ENCODE results near the gene PSME3.

PSME3 gene

GRCh38 chr17:42832934-42833766 lies at the start of gene PSME3:
PSME3 (plus strand) TSS chr17:42833397; CDS start chr17:42833632, 235 bp downstream.
- no peaks in the 10 kb centered on the region for H3K9me3 Mint-ChIP-seq
- peaks cover 27% of the 10 kb centered on the region for H3K4me1 Mint-ChIP-seq
- peak within 1 kb of the TSS; percentile 92 for H3K4me3 Mint-ChIP-seq
- ATAC-seq (replicated peaks; ENCODE audit: extremely low read depth, poor library complexity, severe bottlenecking) (peak; percentile 91), DNase-seq (ENCODE audit: low spot score in 2 of 2) (peak; percentile 85 to 86)
- H3K27ac Mint-ChIP-seq (ENCODE audit: low read depth): peak within 1 kb of the TSS; percentile 98
- H3K36me3 Mint-ChIP-seq (ENCODE audit: insufficient read depth): peaks cover 33% of the 10 kb centered on the region
- H3K27me3 Mint-ChIP-seq: peaks cover under 1% of the 10 kb centered on the region

DNA sequence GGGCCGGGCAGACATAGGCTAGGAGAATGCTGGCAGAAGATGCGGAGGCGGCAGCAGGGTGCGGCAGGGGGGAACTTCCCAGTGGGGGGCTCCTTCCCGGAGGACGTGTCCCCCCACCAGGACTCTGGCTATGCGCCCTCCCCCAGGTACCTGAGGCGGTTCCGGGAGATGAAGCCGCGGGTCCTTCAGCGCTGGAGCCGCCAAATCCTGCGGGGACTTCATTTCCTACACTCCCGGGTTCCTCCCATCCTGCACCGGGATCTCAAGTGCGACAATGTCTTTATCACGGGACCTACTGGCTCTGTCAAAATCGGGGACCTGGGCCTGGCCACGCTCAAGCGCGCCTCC lies 49.4 kb upstream of the PSME3 start:
- Mint-ChIP-seq H3K27ac (ENCODE audit: low read depth) (no peak overlapping the region), H3K9me3 (no peaks in the 10 kb centered on the region), H3K36me3 (ENCODE audit: insufficient read depth) (peaks cover 5% of the 10 kb centered on the region), H3K4me1 (peaks cover 32% of the 10 kb centered on the region), H3K27me3 (peaks cover 83% of the 10 kb centered on the region), H3K4me3 (no peak overlapping the region)
- ATAC-seq (replicated peaks; ENCODE audit: extremely low read depth, poor library complexity, severe bottlenecking): no peak
- no peak for DNase-seq (ENCODE audit: low spot score in 2 of 2)

- peak overlapping the region; percentile 55 for H3K4me3 Mint-ChIP-seq
Measured at GRCh38 chr17:42784409-42784808, 48.8 kb upstream of the PSME3 start.

DNA sequence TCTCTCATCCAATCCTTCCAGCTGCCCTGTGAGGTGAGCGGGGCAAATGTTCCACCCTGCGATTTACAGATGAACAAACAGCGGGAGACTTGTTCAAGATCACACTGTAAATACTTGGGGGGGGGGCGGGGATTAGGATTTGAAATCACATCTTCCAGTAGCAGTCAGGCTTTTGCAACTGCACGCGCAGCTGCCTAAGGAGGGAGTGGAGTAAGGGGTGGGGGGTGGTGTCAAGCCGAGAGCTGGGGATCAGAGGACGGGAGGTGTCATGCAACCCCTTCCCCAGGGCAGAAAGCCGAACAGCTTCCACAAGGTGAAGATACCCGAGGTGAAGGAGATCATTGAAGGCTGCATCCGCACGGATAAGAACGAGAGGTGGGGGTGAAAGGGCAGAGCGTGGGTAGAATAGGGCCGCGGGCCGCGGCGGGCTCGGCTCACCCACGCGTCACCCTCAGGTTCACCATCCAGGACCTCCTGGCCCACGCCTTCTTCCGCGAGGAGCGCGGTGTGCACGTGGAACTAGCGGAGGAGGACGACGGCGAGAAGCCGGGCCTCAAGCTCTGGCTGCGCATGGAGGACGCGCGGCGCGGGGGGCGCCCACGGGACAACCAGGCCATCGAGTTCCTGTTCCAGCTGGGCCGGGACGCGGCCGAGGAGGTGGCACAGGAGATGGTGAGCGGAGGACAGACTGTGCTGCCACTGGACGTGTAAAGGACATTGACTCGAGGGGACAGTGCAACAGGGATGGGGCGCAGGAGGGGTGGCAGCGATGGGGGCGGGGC lies 48.2 kb upstream of the PSME3 start:
- Mint-ChIP-seq H3K4me1 (peaks cover 22% of the 10 kb centered on the region), H3K27me3 (peaks cover 75% of the 10 kb centered on the region), H3K27ac (ENCODE audit: low read depth) (no peak overlapping the region), H3K36me3 (ENCODE audit: insufficient read depth) (peaks cover 2% of the 10 kb centered on the region), H3K4me3 (peak overlapping the region; percentile 55), H3K9me3 (no peaks in the 10 kb centered on the region)
- no peak for DNase-seq (ENCODE audit: low spot score in 2 of 2)
- ATAC-seq (replicated peaks; ENCODE audit: extremely low read depth, poor library complexity, severe bottlenecking): no peak

More at GRCh38 chr17:42784409-42784808, 48.8 kb upstream of the PSME3 start:
- no peak overlapping the region for H3K27ac Mint-ChIP-seq (ENCODE audit: low read depth)
- peaks cover 81% of the 10 kb centered on the region for H3K27me3 Mint-ChIP-seq
- H3K9me3 Mint-ChIP-seq: no peaks in the 10 kb centered on the region
- peaks cover 2% of the 10 kb centered on the region for H3K36me3 Mint-ChIP-seq (ENCODE audit: insufficient read depth)
- ATAC-seq (replicated peaks; ENCODE audit: extremely low read depth, poor library complexity, severe bottlenecking) (no peak), DNase-seq (ENCODE audit: low spot score in 2 of 2) (no peak)
- peaks cover 28% of the 10 kb centered on the region for H3K4me1 Mint-ChIP-seq

- H3K4me1 Mint-ChIP-seq: peaks cover 22% of the 10 kb centered on the region
- no peaks in the 10 kb centered on the region for H3K36me3 Mint-ChIP-seq (ENCODE audit: insufficient read depth)
- H3K9me3 Mint-ChIP-seq: no peaks in the 10 kb centered on the region
- H3K4me3 Mint-ChIP-seq: no peak overlapping the region
- DNase-seq (ENCODE audit: low spot score in 2 of 2) (no peak), ATAC-seq (replicated peaks; ENCODE audit: extremely low read depth, poor library complexity, severe bottlenecking) (no peak)
- no peak overlapping the region for H3K27ac Mint-ChIP-seq (ENCODE audit: low read depth)
- H3K27me3 Mint-ChIP-seq: peaks cover 61% of the 10 kb centered on the region
Measured at GRCh38 chr17:42787266-42787665, 45.9 kb upstream of the PSME3 start.

GRCh38 chr17:42791948-42792347 lies 41.2 kb upstream of the PSME3 start:
- peaks cover 6% of the 10 kb centered on the region for H3K4me1 Mint-ChIP-seq
- H3K9me3 Mint-ChIP-seq: no peaks in the 10 kb centered on the region
- no peak overlapping the region for H3K27ac Mint-ChIP-seq (ENCODE audit: low read depth)
- H3K27me3 Mint-ChIP-seq: peaks cover 17% of the 10 kb centered on the region
- no peak overlapping the region for H3K4me3 Mint-ChIP-seq
- ATAC-seq (replicated peaks; ENCODE audit: extremely low read depth, poor library complexity, severe bottlenecking) (no peak), DNase-seq (ENCODE audit: low spot score in 2 of 2) (no peak)
- H3K36me3 Mint-ChIP-seq (ENCODE audit: insufficient read depth): peaks cover 8% of the 10 kb centered on the region

DNA sequence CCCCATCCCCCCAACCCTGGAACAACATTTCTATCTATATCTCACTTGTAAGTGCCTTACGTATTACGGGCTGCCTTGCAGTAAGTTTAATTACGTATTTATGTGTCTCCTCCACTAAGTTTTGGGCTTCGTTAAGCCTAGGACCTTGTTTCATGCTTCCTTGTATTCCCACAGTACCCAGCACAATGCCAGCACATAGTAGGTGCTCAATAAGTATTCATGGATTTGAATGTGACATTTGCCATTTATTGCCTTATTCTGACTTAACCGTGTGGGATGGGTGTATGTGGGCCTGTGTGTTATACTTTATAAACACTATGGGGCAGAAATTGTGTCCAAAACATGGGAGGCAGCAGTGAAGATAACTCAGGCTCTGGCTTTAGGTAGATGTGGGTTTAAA lies 40.7 kb upstream of the PSME3 start:
- Mint-ChIP-seq H3K27ac (ENCODE audit: low read depth) (no peak overlapping the region), H3K36me3 (ENCODE audit: insufficient read depth) (peaks cover 8% of the 10 kb centered on the region)
- ATAC-seq (replicated peaks; ENCODE audit: extremely low read depth, poor library complexity, severe bottlenecking): no peak

DNA sequence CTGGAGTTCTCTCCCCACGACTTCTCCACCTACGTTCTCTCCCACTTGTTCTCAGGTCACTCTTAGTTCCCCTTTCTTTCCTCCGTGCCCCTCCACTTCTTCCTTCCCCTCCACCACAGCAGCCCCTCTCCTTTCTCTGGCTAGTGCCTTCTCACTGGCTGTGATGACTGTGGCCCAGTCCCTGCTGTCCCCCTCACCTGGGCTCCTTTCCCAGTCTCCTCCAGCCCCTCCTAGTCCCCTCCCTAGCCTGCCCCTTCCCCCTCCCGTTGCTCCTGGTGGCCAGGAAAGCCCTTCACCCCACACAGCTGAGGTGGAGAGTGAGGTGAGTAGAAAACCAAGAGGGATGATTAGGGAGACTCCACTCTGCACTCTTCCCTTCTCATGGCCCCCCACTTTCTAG lies 38.1 kb upstream of the PSME3 start:
- DNase-seq (ENCODE audit: low spot score in 2 of 2) (no peak), ATAC-seq (replicated peaks; ENCODE audit: extremely low read depth, poor library complexity, severe bottlenecking) (no peak)
- H3K27ac Mint-ChIP-seq (ENCODE audit: low read depth): no peak overlapping the region
- H3K27me3 Mint-ChIP-seq: no peaks in the 10 kb centered on the region
- peaks cover 13% of the 10 kb centered on the region for H3K36me3 Mint-ChIP-seq (ENCODE audit: insufficient read depth)
- H3K4me1 Mint-ChIP-seq: peaks cover 14% of the 10 kb centered on the region
- H3K4me3 Mint-ChIP-seq: no peak overlapping the region
- no peaks in the 10 kb centered on the region for H3K9me3 Mint-ChIP-seq

More for the DNA sequence above, 40.7 kb upstream of the PSME3 start:
- DNase-seq (ENCODE audit: low spot score in 2 of 2): no peak
- Mint-ChIP-seq H3K4me1 (peaks cover 6% of the 10 kb centered on the region), H3K4me3 (no peak overlapping the region), H3K9me3 (no peaks in the 10 kb centered on the region), H3K27me3 (peaks cover 11% of the 10 kb centered on the region)

DNA sequence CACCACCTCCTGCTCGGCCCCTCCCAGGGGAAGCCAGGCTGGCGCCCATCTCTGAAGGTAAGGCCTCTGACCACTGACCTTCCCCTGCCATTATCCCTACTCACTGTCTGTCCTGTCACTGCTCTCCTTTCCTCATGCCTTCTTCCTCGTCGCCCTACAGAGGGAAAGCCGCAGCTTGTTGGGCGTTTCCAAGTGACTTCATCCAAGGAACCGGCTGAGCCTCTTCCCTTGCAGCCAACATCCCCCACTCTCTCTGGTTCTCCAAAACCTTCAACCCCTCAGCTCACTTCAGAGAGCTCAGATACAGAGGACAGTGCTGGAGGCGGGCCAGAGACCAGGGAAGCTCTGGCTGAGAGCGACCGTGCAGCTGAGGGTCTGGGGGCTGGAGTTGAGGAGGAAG lies 37.7 kb upstream of the PSME3 start:
- peaks cover 14% of the 10 kb centered on the region for H3K4me1 Mint-ChIP-seq
- no peak overlapping the region for H3K4me3 Mint-ChIP-seq
- peaks cover 13% of the 10 kb centered on the region for H3K36me3 Mint-ChIP-seq (ENCODE audit: insufficient read depth)
- ATAC-seq (replicated peaks; ENCODE audit: extremely low read depth, poor library complexity, severe bottlenecking) (no peak), DNase-seq (ENCODE audit: low spot score in 2 of 2) (no peak)
- H3K27me3 Mint-ChIP-seq: no peaks in the 10 kb centered on the region
- H3K27ac Mint-ChIP-seq (ENCODE audit: low read depth): no peak overlapping the region
- H3K9me3 Mint-ChIP-seq: no peaks in the 10 kb centered on the region

- Mint-ChIP-seq H3K27me3 (no peaks in the 10 kb centered on the region), H3K4me1 (peaks cover 14% of the 10 kb centered on the region), H3K9me3 (no peaks in the 10 kb centered on the region), H3K27ac (ENCODE audit: low read depth) (no peak overlapping the region), H3K4me3 (peak overlapping the region; percentile 9), H3K36me3 (ENCODE audit: insufficient read depth) (peaks cover 13% of the 10 kb centered on the region)
- ATAC-seq (replicated peaks; ENCODE audit: extremely low read depth, poor library complexity, severe bottlenecking): no peak
- no peak for DNase-seq (ENCODE audit: low spot score in 2 of 2)
Measured at GRCh38 chr17:42796066-42796758, 37.0 kb upstream of the PSME3 start.

- Mint-ChIP-seq H3K9me3 (no peaks in the 10 kb centered on the region), H3K36me3 (ENCODE audit: insufficient read depth) (peaks cover 13% of the 10 kb centered on the region), H3K27me3 (no peaks in the 10 kb centered on the region), H3K4me1 (peaks cover 14% of the 10 kb centered on the region), H3K4me3 (peak overlapping the region; percentile 90), H3K27ac (ENCODE audit: low read depth) (no peak overlapping the region)
- DNase-seq (ENCODE audit: low spot score in 2 of 2) (no peak), ATAC-seq (replicated peaks; ENCODE audit: extremely low read depth, poor library complexity, severe bottlenecking) (no peak)
Measured at GRCh38 chr17:42797067-42798007, 35.9 kb upstream of the PSME3 start.

GRCh38 chr17:42798011-42798382 lies 35.2 kb upstream of the PSME3 start:
- no peaks in the 10 kb centered on the region for H3K27me3 Mint-ChIP-seq
- peaks cover 13% of the 10 kb centered on the region for H3K36me3 Mint-ChIP-seq (ENCODE audit: insufficient read depth)
- ATAC-seq (replicated peaks; ENCODE audit: extremely low read depth, poor library complexity, severe bottlenecking) (no peak), DNase-seq (ENCODE audit: low spot score in 2 of 2) (no peak)
- H3K4me1 Mint-ChIP-seq: peaks cover 14% of the 10 kb centered on the region
- peak overlapping the region; percentile 90 for H3K4me3 Mint-ChIP-seq
- no peaks in the 10 kb centered on the region for H3K9me3 Mint-ChIP-seq
- peak overlapping the region; percentile 87 for H3K27ac Mint-ChIP-seq (ENCODE audit: low read depth)
